Neural cell (in vitro differentiated cells): ENCODE data around the gene MS4A6A. TPM values are rescaled to one million over a fixed set of nuclear protein-coding genes. Genes with fewer than 3 reads are reported as not detected.

Experiments
- H2AFZ ChIP-seq: fragments of 200-600, 300-800 bp; sonication (generic), shearing (Covaris generic); 2 replicates; pipeline ENCODE4 v1.6.0; 2014; ENCODE audit warnings: low read depth, mild to moderate bottlenecking, antibody characterized with exemption, low read length, moderate library complexity
- H3F3A ChIP-seq: fragments of 200-600 bp; shearing (Covaris generic); 2 replicates; pipeline ENCODE4 v1.6.1; 2016; ENCODE audit warnings: mild to moderate bottlenecking, moderate library complexity, mixed read lengths, antibody characterized with exemption, low read length; ENCODE audit not compliant: insufficient read depth, poor library complexity, severe bottlenecking
- H3K27ac ChIP-seq: fragments of 200-600, 300-800 bp; sonication (generic), shearing (Covaris generic); 2 replicates; pipeline ENCODE4 v1.5.1; 2014; ENCODE audit warnings: mild to moderate bottlenecking, low read length, moderate library complexity
- H3K27me3 ChIP-seq: fragments of 300-800, 200-600 bp; sonication (generic), shearing (Covaris generic); 2 replicates; pipeline ENCODE4 v1.6.0; 2014; ENCODE audit warnings: mild to moderate bottlenecking, low read depth, low read length, moderate library complexity; ENCODE audit not compliant: insufficient read depth
- H3K36me3 ChIP-seq: fragments of 300-800, 200-600 bp; sonication (generic), shearing (Covaris generic); 2 replicates; pipeline ENCODE4 v1.5.1; 2014; ENCODE audit warnings: mild to moderate bottlenecking, antibody characterized with exemption, low read length, moderate library complexity; ENCODE audit not compliant: insufficient read depth
- H3K4me2 ChIP-seq: fragments of 300-800, 200-600 bp; sonication (generic), shearing (Covaris generic); 2 replicates; pipeline ENCODE4 v1.6.0; 2014; ENCODE audit warnings: mild to moderate bottlenecking, low read length
- H3K4me3 ChIP-seq: fragments of 300-800, 200-600 bp; sonication (generic), shearing (Covaris generic); 2 replicates; pipeline ENCODE4 v1.5.1; 2014; ENCODE audit warnings: mild to moderate bottlenecking, low read length, moderate library complexity
- H3K79me2 ChIP-seq: fragments of 200-600 bp; shearing (Covaris generic); replicated peaks from 2 replicates; pipeline ENCODE4 v1.6.0; 2014; ENCODE audit warnings: mild to moderate bottlenecking, low read length, moderate library complexity; ENCODE audit not compliant: insufficient read depth
- H3K9ac ChIP-seq: fragments of 300-800, 200-600 bp; sonication (generic), shearing (Covaris generic); 2 replicates; pipeline ENCODE4 v1.6.1; 2016; ENCODE audit warnings: mild to moderate bottlenecking, low read length, mixed read lengths
- H3K9me2 ChIP-seq: fragments of 200-600 bp; shearing (Covaris generic); 2 replicates; pipeline ENCODE4 v1.6.1; 2016; ENCODE audit warnings: mild to moderate bottlenecking, low read length, mixed read lengths; ENCODE audit not compliant: insufficient read depth
- H3K9me3 ChIP-seq: fragments of 200-600, 300-800 bp; sonication (generic), shearing (Covaris generic); 2 replicates; pipeline ENCODE4 v1.6.1; 2016; ENCODE audit warnings: mild to moderate bottlenecking, mixed run types, low read length, moderate library complexity, mixed read lengths
- H4K20me1 ChIP-seq: fragments of 200-600 bp; shearing (Covaris generic); 2 replicates; pipeline ENCODE4 v1.6.1; 2016; ENCODE audit warnings: mild to moderate bottlenecking, mixed run types; ENCODE audit not compliant: insufficient read depth
- CTCF ChIP-seq: fragments of 450-650 bp; IDR thresholded peaks from 2 replicates; pipeline ENCODE4 v1.5.1; 2014; ENCODE audit warnings: antibody characterized with exemption, mild to moderate bottlenecking, moderate library complexity; ENCODE audit not compliant: poor library complexity, severe bottlenecking
- EP300 ChIP-seq: fragments of 450-650 bp; conservative IDR thresholded peaks from 2 replicates; pipeline ENCODE4 v1.6.1; 2014; ENCODE audit warnings: antibody characterized with exemption, mild to moderate bottlenecking, moderate library complexity; ENCODE audit not compliant: poor library complexity, severe bottlenecking
- EZH2 ChIP-seq: fragments of 200-600, 300-800 bp; shearing (Covaris generic), sonication (generic); IDR thresholded peaks from 2 replicates; pipeline ENCODE4 v1.6.1; 2014; ENCODE audit warnings: antibody characterized with exemption, low read length, borderline replicate concordance, mild to moderate bottlenecking; ENCODE audit not compliant: insufficient read depth, poor library complexity, severe bottlenecking
- MXI1 ChIP-seq: fragments of 450-650 bp; conservative IDR thresholded peaks from 2 replicates; pipeline ENCODE4 v1.6.1; 2014; ENCODE audit warnings: antibody characterized with exemption, mild to moderate bottlenecking; ENCODE audit not compliant: poor library complexity, severe bottlenecking
- POLR2AphosphoS5 ChIP-seq: IDR thresholded peaks from 2 replicates; pipeline ENCODE4 v1.6.1; 2012
- RAD21 ChIP-seq: fragments of 450-650 bp; conservative IDR thresholded peaks from 2 replicates; pipeline ENCODE4 v1.6.1; 2014; ENCODE audit warnings: antibody characterized with exemption, mild to moderate bottlenecking, moderate library complexity
- SMC3 ChIP-seq: fragments of 450-650 bp; conservative IDR thresholded peaks from 2 replicates; pipeline ENCODE4 v1.6.1; 2014; ENCODE audit warnings: antibody characterized with exemption, mild to moderate bottlenecking, moderate library complexity; ENCODE audit not compliant: poor library complexity
- TAF1 ChIP-seq: IDR thresholded peaks from 2 replicates; pipeline ENCODE4 v1.6.1; 2012; ENCODE audit warnings: low read depth
- polyA plus RNA-seq: library from polyadenylated mRNA; depleted of rRNA; stranded (reverse); fragments of >200 nt; gene quantifications from 2 replicates; pipeline ENCODE4 v1.2.3, GENCODE V29; 2014
- TF ChIP-seq, protein P1 (sequence below): IDR thresholded peaks from 2 replicates; pipeline ENCODE4 v1.6.1; 2012; ENCODE audit warnings: borderline replicate concordance

Gene MS4A6A
- polyA plus RNA-seq, 1 donor from 2014 or later = not detected

GRCh38 chr11:60127311-60127811 is 55.5 kb downstream of the MS4A6A start:
- no peaks in the 10 kb centered on the region for H3K9me2 ChIP-seq
- no peak overlapping the region for H3K4me2 ChIP-seq
- H3K79me2 ChIP-seq = no peaks in the 10 kb centered on the region
- H4K20me1 ChIP-seq = no peaks in the 10 kb centered on the region
- no peaks in the 10 kb centered on the region for H3F3A ChIP-seq
- H3K36me3 ChIP-seq = no peaks in the 10 kb centered on the region
- no peak overlapping the region for H3K9ac ChIP-seq
- H3K27me3 ChIP-seq = no peaks in the 10 kb centered on the region
- no peak overlapping the region for H2AFZ ChIP-seq
- TF ChIP-seq, protein P1, sequence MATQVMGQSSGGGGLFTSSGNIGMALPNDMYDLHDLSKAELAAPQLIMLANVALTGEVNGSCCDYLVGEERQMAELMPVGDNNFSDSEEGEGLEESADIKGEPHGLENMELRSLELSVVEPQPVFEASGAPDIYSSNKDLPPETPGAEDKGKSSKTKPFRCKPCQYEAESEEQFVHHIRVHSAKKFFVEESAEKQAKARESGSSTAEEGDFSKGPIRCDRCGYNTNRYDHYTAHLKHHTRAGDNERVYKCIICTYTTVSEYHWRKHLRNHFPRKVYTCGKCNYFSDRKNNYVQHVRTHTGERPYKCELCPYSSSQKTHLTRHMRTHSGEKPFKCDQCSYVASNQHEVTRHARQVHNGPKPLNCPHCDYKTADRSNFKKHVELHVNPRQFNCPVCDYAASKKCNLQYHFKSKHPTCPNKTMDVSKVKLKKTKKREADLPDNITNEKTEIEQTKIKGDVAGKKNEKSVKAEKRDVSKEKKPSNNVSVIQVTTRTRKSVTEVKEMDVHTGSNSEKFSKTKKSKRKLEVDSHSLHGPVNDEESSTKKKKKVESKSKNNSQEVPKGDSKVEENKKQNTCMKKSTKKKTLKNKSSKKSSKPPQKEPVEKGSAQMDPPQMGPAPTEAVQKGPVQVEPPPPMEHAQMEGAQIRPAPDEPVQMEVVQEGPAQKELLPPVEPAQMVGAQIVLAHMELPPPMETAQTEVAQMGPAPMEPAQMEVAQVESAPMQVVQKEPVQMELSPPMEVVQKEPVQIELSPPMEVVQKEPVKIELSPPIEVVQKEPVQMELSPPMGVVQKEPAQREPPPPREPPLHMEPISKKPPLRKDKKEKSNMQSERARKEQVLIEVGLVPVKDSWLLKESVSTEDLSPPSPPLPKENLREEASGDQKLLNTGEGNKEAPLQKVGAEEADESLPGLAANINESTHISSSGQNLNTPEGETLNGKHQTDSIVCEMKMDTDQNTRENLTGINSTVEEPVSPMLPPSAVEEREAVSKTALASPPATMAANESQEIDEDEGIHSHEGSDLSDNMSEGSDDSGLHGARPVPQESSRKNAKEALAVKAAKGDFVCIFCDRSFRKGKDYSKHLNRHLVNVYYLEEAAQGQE = no peak
- no peak for TF ChIP-seq RAD21
- TF ChIP-seq MXI1 = no peak
- TF ChIP-seq EZH2 = no peak
- no peak for TF ChIP-seq EP300
- no peak for TF ChIP-seq SMC3
- TF ChIP-seq TAF1 = no peak
- TF ChIP-seq POLR2AphosphoS5 = no peak
- no peak for TF ChIP-seq CTCF
- no peak overlapping the region for H3K27ac ChIP-seq
- no peaks in the 10 kb centered on the region for H3K9me3 ChIP-seq
- no peak overlapping the region for H3K4me3 ChIP-seq

- Histone ChIP-seq H3K79me2 (no peaks in the 10 kb centered on the region), H3K9ac (no peak overlapping the region), H3K27me3 (no peaks in the 10 kb centered on the region), H3F3A (no peaks in the 10 kb centered on the region), H3K4me3 (no peak overlapping the region), H3K36me3 (no peaks in the 10 kb centered on the region), H3K9me3 (no peaks in the 10 kb centered on the region), H4K20me1 (no peaks in the 10 kb centered on the region), H3K4me2 (no peak overlapping the region), H3K9me2 (no peaks in the 10 kb centered on the region), H3K27ac (no peak overlapping the region), H2AFZ (no peak overlapping the region)
- no peak for TF ChIP-seq SMC3
- TF ChIP-seq RAD21 = no peak
- no peak for TF ChIP-seq TAF1
- TF ChIP-seq EZH2 = no peak
- TF ChIP-seq, protein P1 = no peak
- TF ChIP-seq CTCF = no peak
- TF ChIP-seq MXI1 = no peak
- no peak for TF ChIP-seq EP300
- no peak for TF ChIP-seq POLR2AphosphoS5
These were observed 56.8 kb downstream of the MS4A6A start for GRCh38 chr11:60125956-60126585.
